Measurements from ENCODE around the gene RASL12.
"Not testable (repeated sequence)": the region's sequence is repeated elsewhere in the genome, so short reads cannot be mapped to it uniquely, and the experiment has no call there.

RASL12 gene

GRCh38 chr15:65067645-65068402 is at the start of gene RASL12:
RASL12 (minus strand) TSS chr15:65067991; CDS start chr15:65067835, 156 bp downstream.
- DNase-seq (ENCODE audit: low read depth in 2 of 3, low spot score in 2 of 3) = no peak

DNA sequence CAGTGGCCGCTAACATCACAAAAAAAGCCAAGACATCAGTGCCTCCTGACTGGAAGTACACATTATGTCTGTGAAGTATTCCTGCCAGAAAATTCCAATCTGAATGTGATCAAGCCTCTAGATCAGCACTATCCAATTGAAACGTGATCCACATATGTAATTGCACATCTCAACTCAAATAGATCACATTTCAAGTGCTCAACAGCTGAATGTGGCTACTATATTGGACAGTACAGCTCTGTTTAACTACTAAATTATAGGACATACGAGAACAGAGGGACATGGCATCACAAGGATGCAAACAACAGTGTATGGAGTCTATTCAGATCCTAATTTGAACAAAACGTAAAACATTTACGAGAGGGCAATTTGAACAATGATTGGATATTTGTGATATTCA is 47.8 kb upstream of the RASL12 start:
- no peak for DNase-seq (ENCODE audit: low read depth in 2 of 3, low spot score in 2 of 3)

DNA sequence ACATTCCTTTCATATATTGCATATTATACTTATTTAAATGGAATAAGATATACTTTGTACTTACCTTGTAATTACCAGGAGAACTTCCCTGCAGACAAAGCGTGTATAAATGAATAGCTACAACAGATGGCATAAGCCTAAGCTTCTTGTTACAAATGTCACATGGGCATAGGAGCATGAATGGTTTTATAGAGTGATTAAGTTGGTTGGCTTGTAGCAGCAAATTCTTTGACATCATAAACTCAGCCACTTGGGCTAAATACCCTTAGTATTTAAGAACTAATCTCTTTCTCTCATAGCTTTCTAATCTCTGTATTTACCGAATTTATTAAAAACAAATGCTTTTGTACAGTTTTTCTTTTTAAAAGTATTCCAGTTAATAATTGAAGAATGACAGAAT is 47.3 kb upstream of the RASL12 start, which contains the start of gene UBAP1L:
Gene UBAP1L (minus strand): TSS at position 115 of the 400 bp plus-strand sequence. CDS start 8,985 bp downstream, outside the sequence.
- DNase-seq (ENCODE audit: low read depth in 2 of 3, low spot score in 2 of 3) = no peak

GRCh38 chr15:65110676-65111292 is 43.0 kb upstream of the RASL12 start:
- DNase-seq (ENCODE audit: low read depth in 2 of 3, low spot score in 2 of 3) = no peak

DNA sequence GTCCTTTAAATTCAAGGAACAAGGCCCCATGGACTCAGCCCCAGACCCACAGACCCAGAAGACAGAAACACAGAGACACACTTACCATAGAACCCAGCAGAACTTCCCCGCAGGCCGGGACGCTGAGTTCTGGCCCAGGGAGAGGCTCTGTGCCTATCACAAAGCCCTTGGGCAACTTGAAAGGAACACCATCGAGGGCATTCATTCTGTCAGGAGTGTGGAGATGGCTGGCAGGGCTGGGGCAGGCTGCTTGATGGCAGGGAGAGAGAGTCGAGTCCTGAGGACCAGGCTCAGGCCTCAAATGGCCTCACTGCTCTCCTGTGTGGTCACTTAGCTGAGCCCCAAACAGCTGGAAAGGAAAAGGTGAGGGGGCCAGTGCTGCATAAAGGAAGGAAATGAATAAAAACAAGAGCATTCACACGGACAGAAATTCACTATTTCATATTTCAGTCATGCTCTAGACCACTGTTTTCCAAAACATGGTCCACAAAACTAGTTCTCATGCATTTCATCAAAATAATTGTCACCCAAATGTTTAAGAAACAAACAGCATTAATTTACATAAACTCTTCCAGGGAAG is 38.3 kb upstream of the RASL12 start:
- DNase-seq (ENCODE audit: low read depth in 2 of 3, low spot score in 2 of 3) = no peak

- no peak for DNase-seq (ENCODE audit: low read depth in 2 of 3, low spot score in 2 of 3)
Observed at GRCh38 chr15:65105038-65105437, 37.2 kb upstream of the RASL12 start.

DNA sequence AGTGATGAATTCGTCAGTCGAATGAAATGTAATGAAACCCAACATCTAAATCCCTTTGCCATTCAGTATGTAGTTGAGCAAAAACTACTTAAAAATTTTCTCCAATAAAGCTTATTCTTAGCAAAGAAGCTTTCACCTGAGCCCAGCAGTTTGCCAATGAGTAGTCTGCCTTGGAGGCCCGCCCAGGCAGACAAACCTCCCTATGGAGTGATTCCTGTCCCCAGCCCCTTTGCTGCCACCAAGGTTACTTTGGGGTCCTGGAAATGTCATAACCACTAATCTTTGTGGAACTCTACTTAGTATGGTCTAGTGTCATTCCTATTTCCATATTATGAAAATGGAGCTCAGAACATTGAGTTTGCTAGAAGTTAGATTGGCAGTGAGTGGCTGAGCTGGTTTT is 35.1 kb upstream of the RASL12 start:
- DNase-seq (ENCODE audit: low read depth in 2 of 3, low spot score in 2 of 3) = no peak

- no peak for DNase-seq (ENCODE audit: low read depth in 2 of 3, low spot score in 2 of 3)
Observed at GRCh38 chr15:65101891-65102708, 34.3 kb upstream of the RASL12 start.

- DNase-seq (ENCODE audit: low read depth in 2 of 3, low spot score in 2 of 3) = peak in 2 of 3 experiments; percentile 25 to 26
Observed at GRCh38 chr15:65101411-65101890, 33.7 kb upstream of the RASL12 start.

DNA sequence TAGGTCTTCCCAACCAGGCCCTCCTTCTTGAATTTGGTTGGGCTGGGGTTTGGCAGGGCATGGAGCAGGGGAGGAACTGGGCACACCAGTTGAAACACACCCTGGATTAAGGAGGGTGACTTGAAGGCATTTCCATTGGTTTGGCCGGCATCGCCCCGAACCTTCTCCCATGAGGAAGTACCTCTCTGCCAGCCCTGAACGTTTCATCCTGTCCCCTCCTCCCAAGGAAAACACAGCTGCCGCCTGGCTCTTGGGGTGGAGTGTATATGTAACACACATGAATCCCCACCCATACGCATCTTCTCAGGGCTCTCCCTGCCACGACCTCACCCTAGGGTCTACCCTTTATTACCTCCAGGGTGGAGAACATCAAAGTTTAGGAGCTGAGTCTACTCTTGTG is 32.7 kb upstream of the RASL12 start:
- DNase-seq (ENCODE audit: low read depth in 2 of 3, low spot score in 2 of 3) = no peak

- DNase-seq (ENCODE audit: low read depth in 2 of 3, low spot score in 2 of 3) = not testable (repeated sequence)
Observed at GRCh38 chr15:65099801-65100200, 32.0 kb upstream of the RASL12 start.

DNA sequence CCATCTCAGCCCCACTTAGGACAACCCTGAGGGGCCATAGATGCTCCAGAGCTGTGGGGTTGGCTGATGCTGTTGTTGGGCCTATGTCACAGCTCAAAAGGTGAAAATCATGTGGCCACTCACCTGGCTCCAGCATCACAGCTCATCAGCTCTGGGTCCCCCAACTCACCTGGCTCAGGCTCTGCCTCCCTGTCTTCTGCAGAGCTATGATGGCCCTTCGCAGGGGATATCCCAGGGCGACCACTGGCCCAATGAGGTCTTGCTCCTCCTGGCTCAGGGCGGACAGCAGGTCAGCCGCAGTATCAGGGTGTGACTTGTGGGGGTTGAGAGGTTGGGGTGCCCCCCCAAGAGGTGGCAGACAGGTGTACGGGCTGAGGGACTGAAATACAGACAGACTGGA is 31.5 kb upstream of the RASL12 start:
- DNase-seq (ENCODE audit: low read depth in 2 of 3, low spot score in 2 of 3) = no peak

- no peak for DNase-seq (ENCODE audit: low read depth in 2 of 3, low spot score in 2 of 3)
Observed at GRCh38 chr15:65097651-65098263, 30.0 kb upstream of the RASL12 start.

DNA sequence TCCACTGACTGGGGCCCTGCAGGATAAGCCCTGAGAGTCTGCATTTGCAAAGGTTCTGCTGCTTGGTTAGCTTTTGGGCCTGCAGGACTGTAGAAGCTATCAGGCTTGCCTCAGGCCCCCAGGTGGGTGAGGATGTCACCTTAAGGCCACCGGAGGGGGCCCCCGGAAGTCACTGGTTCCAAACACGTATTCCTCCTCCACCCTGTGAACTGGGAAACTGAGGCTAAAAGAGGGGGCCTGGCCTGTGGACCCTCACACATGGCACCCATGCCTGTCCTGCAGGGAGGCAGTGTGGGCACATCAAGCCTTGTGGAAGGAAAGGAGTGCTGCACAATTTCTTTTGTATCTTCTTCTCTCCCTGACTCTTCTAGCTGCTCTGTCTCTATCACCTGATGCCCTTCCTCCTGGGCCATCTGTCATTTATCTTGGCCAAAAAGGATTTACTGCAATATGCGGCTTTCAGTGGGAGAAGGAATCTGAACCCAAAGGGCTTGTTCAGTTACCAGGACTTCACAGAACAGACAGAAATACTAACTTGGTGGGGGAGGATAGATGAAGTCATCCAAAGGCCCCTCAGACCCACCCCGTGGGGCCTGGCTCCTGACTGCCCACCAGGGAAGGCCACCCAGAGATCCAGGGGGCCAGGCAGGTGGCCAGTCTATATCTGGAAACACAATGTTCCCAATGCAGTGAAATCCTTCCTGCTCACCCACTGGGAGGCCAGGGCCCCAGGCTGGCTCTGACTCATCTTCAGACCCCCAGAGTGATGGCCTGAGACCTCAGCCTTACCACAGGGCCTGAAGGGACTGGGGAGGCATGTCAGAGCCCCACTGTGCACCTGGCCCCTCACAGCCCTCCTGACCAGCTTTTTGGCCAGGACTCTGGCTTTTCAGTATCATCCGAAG is 28.9 kb upstream of the RASL12 start:
- no peak for DNase-seq (ENCODE audit: low read depth in 2 of 3, low spot score in 2 of 3)

- DNase-seq (ENCODE audit: low read depth in 2 of 3, low spot score in 2 of 3) = no peak
Observed at GRCh38 chr15:65095747-65096104, 27.9 kb upstream of the RASL12 start.

DNA sequence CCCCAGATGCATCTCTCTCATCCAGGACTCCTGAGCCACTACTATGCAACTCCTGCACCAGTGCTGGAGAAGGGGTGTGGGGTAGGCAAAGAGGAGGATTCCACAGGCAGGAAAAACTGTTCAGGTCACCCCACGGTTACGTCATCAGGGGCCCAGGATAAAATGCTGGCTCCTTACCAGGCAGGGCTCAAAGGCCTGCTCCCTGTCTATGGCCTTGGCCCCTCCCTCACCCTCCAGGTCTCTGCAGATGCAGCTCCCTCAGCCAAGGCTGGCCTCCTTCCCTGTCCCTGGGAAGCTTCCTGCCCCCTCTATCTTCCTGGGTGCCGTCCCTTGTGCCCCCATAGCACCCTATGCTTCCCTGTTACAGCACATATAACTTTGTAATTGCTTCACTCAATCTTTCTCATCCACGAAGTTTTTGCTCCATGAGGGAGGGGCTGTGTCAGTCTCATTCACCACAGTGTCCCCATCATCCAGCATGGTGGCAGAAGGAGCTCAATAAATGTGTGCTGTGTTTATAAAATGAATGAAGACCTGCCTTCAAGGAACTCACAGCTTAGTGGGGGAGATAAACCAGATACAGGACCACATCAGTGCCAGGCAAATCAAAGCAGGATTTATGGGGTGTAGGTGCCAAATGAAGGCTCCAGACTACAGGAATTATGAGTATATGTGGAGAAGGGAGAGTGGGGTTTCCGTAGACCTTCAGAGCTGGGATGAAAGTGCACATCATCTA is 27.4 kb upstream of the RASL12 start:
- DNase-seq (ENCODE audit: low read depth in 2 of 3, low spot score in 2 of 3) = no peak

DNA sequence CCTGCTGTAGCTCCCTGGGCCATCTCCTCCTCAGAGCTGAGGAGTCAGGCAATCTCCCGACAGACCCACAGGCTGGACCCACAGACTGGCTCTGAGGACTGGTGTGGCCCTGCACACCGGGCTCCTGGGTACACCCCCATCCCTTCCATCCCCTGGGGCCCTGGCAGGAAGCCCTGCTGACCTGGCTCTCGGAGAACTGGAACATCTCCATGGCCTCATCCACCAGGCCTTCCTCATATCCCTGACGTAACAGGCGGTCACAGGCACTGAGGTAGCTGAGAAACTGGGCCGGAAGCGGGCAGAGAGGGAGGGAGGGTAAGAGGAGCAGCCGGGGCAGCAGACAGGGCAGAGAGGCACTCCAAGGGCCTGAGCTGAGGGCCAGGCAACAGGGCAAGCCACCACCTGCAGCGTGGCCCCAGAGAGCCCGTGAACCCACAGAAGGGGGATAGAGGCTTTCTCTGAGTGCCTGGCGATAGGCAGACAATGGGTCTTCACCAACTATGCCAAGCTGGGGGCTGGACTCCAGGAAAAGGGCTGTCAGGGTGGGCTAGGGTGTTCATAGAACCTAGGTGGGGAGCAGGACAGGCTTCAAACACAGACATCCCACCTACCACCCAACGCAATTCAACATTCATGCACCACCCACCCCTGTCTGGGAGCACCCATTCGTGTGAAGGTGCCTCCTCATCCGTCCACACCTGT is 26.7 kb upstream of the RASL12 start:
- no peak for DNase-seq (ENCODE audit: low read depth in 2 of 3, low spot score in 2 of 3)

- not testable (repeated sequence) for DNase-seq (ENCODE audit: low read depth in 2 of 3, low spot score in 2 of 3)
Observed at GRCh38 chr15:65093793-65094170, 26.0 kb upstream of the RASL12 start.

Measured in activated CD8-positive, alpha-beta memory T cell treated with anti-CD3 and anti-CD28 coated beads for 48 hours (primary cell).